Mesenchymal stem cell (in vitro differentiated cells and primary cell): ENCODE data around the gene COL6A1.

Source experiments
- DNase-seq: peaks from one replicate; pipeline ENCODE4 v3.0.0-alpha.2; 2013
- H2AFZ ChIP-seq: one replicate; pipeline ENCODE4 v1.6.1; 2013; ENCODE audit warnings: low read depth, mild to moderate bottlenecking, control low read depth, inconsistent platforms, low read length, moderate library complexity
- H2AK5ac ChIP-seq: 2 replicates; pipeline ENCODE4 v1.6.1; 2013; ENCODE audit warnings: low read length, moderate library complexity, mild to moderate bottlenecking, inconsistent platforms; ENCODE audit not compliant: severe bottlenecking
- H2BK120ac ChIP-seq: one replicate; pipeline ENCODE4 v1.6.1; 2013; ENCODE audit warnings: low read depth, mild to moderate bottlenecking, inconsistent platforms, low read length, moderate library complexity
- H2BK12ac ChIP-seq, 2 experiments: one replicate each; pipeline ENCODE4 v1.6.1; 2013; ENCODE audit warnings: inconsistent platforms in 2 of 2, low read length in 2 of 2, mild to moderate bottlenecking in 2 of 2, moderate library complexity in 2 of 2, control low read depth in 1 of 2
- H2BK15ac ChIP-seq: one replicate; pipeline ENCODE4 v1.6.1; 2013; ENCODE audit warnings: mild to moderate bottlenecking, low read depth, inconsistent platforms; ENCODE audit not compliant: poor library complexity, severe bottlenecking
- H2BK5ac ChIP-seq: 2 replicates; pipeline ENCODE4 v1.6.1; 2013; ENCODE audit warnings: low read depth, mild to moderate bottlenecking, low read length, control low read depth, inconsistent platforms; ENCODE audit not compliant: poor library complexity, severe bottlenecking
- H3K14ac ChIP-seq, 2 experiments: one replicate each; pipeline ENCODE4 v1.6.1; 2013; ENCODE audit warnings: inconsistent platforms in 2 of 2, low read length in 2 of 2, control low read depth in 1 of 2, mild to moderate bottlenecking in 1 of 2, moderate library complexity in 1 of 2
- H3K18ac ChIP-seq, 2 experiments: one replicate each; pipeline ENCODE4 v1.6.1; 2013; ENCODE audit warnings: inconsistent platforms in 2 of 2, low read length in 2 of 2, control low read depth in 1 of 2, low read depth in 1 of 2, mild to moderate bottlenecking in 1 of 2
- H3K23ac ChIP-seq, 2 experiments: one replicate each; pipeline ENCODE4 v1.6.1; 2013; ENCODE audit warnings: inconsistent platforms in 2 of 2, low read length in 2 of 2, mild to moderate bottlenecking in 2 of 2, moderate library complexity in 2 of 2, control low read depth in 1 of 2
- H3K27ac ChIP-seq: 2 replicates; pipeline ENCODE4 v1.5.1; 2013; ENCODE audit warnings: mild to moderate bottlenecking, moderate library complexity, low read length, control low read depth, inconsistent platforms; ENCODE audit not compliant: poor library complexity, severe bottlenecking
- H3K27me3 ChIP-seq, 2 experiments: 2 replicates each; pipeline versions ENCODE4 v1.6.1 to v1.7.0; 2013; ENCODE audit warnings: low read length in 2 of 2, mild to moderate bottlenecking in 2 of 2, moderate library complexity in 2 of 2, control low read depth in 1 of 2, inconsistent platforms in 1 of 2; ENCODE audit not compliant: control insufficient read depth in 1 of 2, insufficient read depth in 1 of 2
- H3K36me3 ChIP-seq, 2 experiments: 2 replicates each; pipeline versions ENCODE4 v1.6.1 to v1.7.0; 2013; ENCODE audit warnings: low read length in 2 of 2, control low read depth in 1 of 2, inconsistent platforms in 1 of 2, low read depth in 1 of 2, mild to moderate bottlenecking in 1 of 2; ENCODE audit not compliant: insufficient read depth in 2 of 2, control insufficient read depth in 1 of 2
- H3K4ac ChIP-seq, 2 experiments: one replicate each; pipeline ENCODE4 v1.6.1; 2013; ENCODE audit warnings: inconsistent platforms in 2 of 2, low read length in 2 of 2, mild to moderate bottlenecking in 2 of 2, moderate library complexity in 2 of 2, control low read depth in 1 of 2, low read depth in 1 of 2
- H3K4me1 ChIP-seq: 2 replicates; pipeline ENCODE4 v1.6.1; 2013; ENCODE audit warnings: low read depth, low read length, control low read depth; ENCODE audit not compliant: control insufficient read depth, insufficient read depth
- H3K4me2 ChIP-seq: 2 replicates; pipeline ENCODE4 v1.6.1; 2013; ENCODE audit warnings: low read length, mild to moderate bottlenecking, inconsistent platforms; ENCODE audit not compliant: poor library complexity, severe bottlenecking
- H3K4me3 ChIP-seq, 2 experiments: 2 replicates each; pipeline versions ENCODE4 v1.5.1 to v1.7.0; 2013; ENCODE audit warnings: low read length in 2 of 2, mild to moderate bottlenecking in 2 of 2, control low read depth in 1 of 2, low read depth in 1 of 2; ENCODE audit not compliant: insufficient read depth in 1 of 2
- H3K79me1 ChIP-seq: replicated peaks from 2 replicates; pipeline ENCODE4 v1.6.1; 2013; ENCODE audit warnings: mild to moderate bottlenecking, control low read depth, low read length, inconsistent platforms; ENCODE audit not compliant: poor library complexity, severe bottlenecking
- H3K9ac ChIP-seq: 2 replicates; pipeline ENCODE4 v1.7.0; 2013; ENCODE audit warnings: mild to moderate bottlenecking, low read length, moderate library complexity
- H3K9me3 ChIP-seq: 2 replicates; pipeline ENCODE4 v1.7.0; 2013; ENCODE audit warnings: mild to moderate bottlenecking, low read length; ENCODE audit not compliant: control insufficient read depth
- H4K8ac ChIP-seq: one replicate; pipeline ENCODE4 v1.6.1; 2013; ENCODE audit warnings: inconsistent platforms, mild to moderate bottlenecking, low read length, moderate library complexity
- H4K91ac ChIP-seq: one replicate; pipeline ENCODE4 v1.6.1; 2013; ENCODE audit warnings: mild to moderate bottlenecking, low read length, inconsistent platforms
- WGBS: methylation state at CpG from one replicate; pipeline ENCODE4 v1.1.7; 2013; ENCODE audit warnings: mixed read lengths; 5-methylcytosine and 5-hydroxymethylcytosine counted together

Gene COL6A1

DNA sequence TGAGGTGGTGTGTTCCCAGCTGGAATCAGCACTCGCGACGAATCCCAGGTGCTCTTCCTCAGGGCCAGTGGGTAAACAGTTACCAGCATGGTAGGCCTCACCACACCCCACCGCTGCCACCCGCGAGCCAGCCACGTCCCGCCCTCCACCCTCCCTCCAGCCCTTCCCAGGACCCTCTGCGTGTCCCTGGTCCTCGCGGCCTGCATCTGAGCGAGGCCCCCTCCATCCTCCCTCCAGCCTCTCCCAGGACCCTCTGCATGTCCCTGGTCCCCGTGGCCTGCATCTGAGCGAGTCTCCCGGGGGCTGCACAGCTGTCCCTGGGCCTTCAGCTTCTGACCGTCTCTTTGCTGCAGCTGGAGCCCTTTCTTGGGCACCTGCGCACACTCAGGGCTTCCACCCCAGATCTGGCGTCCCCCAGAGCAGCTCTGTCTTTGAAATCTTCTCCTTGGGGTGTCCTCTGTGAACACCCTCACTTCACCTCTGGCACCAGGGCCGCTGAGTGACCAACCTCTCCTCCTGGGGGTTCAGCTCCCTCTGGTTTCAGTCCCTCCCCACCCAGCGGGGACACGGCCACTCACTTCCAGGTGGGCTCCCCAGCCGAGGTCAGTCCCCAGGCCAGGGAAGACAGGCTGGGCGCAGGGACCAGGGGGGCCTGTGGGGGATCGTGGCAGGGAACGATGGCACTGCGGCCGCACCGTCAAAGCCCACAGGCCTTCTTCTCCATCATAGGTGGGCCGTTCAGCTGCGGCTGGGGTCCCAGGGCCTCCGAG lies 58.5 kb downstream of the COL6A1 start:
- 94% methylated on average over 31 of the region's 31 CpGs for whole genome bisulfite sequencing
- no peak overlapping the region for H3K27ac ChIP-seq
- H2BK15ac ChIP-seq: peak overlapping the region; percentile 86
- peak overlapping the region in 1 of 2 experiments; percentile 86 for H3K14ac ChIP-seq
- peak overlapping the region; percentile 45 for H2AK5ac ChIP-seq
- H4K91ac ChIP-seq: peak overlapping the region; percentile 48
- H3K27me3 ChIP-seq: no peaks in the 10 kb centered on the region
- peak overlapping the region; percentile 45 for H4K8ac ChIP-seq
- H3K79me1 ChIP-seq: no peaks in the 10 kb centered on the region
- peaks cover 19% of the 10 kb centered on the region for H3K4me1 ChIP-seq
- H2BK5ac ChIP-seq: no peak overlapping the region
- H2BK120ac ChIP-seq: peak overlapping the region; percentile 23
- H2AFZ ChIP-seq: no peak overlapping the region
- H3K4me2 ChIP-seq: no peak overlapping the region
- peak overlapping the region; percentile 51 to 88 for H2BK12ac ChIP-seq
- no peak for DNase-seq
- H3K4ac ChIP-seq: peak overlapping the region in 1 of 2 experiments; percentile 85
- peak overlapping the region; percentile 83 for H3K9ac ChIP-seq
- H3K36me3 ChIP-seq: no peaks in the 10 kb centered on the region
- H3K18ac ChIP-seq: peak overlapping the region; percentile 63 to 86
- no peaks in the 10 kb centered on the region for H3K9me3 ChIP-seq
- peak overlapping the region in 1 of 2 experiments; percentile 32 for H3K23ac ChIP-seq
- H3K4me3 ChIP-seq: no peak overlapping the region

DNA sequence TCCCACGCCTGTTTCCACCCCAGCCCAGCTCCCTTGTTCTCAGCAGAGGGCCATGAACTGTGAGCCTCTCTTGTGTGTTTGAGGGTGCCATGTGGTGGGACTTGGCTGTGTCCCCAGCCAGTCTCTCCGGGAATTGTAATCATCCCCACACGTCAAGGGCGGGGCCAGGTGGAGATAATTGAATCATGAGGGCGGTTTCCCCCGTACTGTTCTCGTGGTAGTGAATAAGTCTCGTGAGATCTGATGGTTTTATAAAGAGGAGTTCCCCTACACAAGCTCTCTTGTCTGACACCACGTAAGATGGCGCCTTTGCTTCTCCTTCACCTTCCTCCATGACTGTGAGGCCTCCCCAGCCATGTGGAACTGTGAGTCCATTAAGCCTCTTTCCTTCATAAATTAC lies 59.1 kb downstream of the COL6A1 start:
- H2BK12ac ChIP-seq: peak overlapping the region; percentile 44 to 93
- 90% methylated on average over 5 of the region's 10 CpGs for WGBS
- no peak overlapping the region for H3K4me2 ChIP-seq

DNA sequence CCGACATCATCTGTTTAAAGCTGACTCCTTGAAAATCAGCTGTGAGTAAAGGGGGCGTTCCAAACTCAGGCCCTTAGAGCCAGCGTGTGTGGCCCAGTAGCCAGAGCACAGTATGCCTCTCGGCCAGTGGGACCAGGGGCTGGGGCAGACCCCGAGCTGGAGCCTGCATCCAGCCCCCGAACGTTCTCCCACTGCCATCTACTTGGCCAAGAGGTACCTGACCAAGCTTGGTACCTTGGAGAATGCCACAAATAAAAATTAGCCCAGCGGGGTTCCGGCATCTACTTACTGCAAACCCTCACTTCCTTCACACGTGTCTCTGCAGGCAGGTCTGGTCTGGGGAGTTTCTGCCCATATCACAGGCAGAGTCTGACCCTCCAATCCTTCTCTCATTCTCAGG lies 59.6 kb downstream of the COL6A1 start:
- DNase-seq: no peak
- Histone ChIP-seq H3K27me3 (no peaks in the 10 kb centered on the region), H3K23ac (no peak overlapping the region), H2AK5ac (peak overlapping the region; percentile 74), H3K18ac (peak overlapping the region in 1 of 2 experiments; percentile 55), H2BK15ac (no peak overlapping the region), H3K79me1 (no peaks in the 10 kb centered on the region), H3K9ac (no peak overlapping the region), H2BK12ac (peak overlapping the region; percentile 93 to 94), H4K91ac (peak overlapping the region; percentile 62), H3K4me3 (no peak overlapping the region), H2BK5ac (no peak overlapping the region), H3K4me2 (no peak overlapping the region), H2BK120ac (no peak overlapping the region), H3K4me1 (peaks cover 19% of the 10 kb centered on the region), H2AFZ (no peak overlapping the region), H3K9me3 (no peaks in the 10 kb centered on the region), H3K27ac (no peak overlapping the region), H3K4ac (no peak overlapping the region), H3K36me3 (no peaks in the 10 kb centered on the region), H4K8ac (no peak overlapping the region), H3K14ac (no peak overlapping the region)
- 83% methylated on average over 10 of the region's 10 CpGs for WGBS

More for the DNA sequence above, 59.1 kb downstream of the COL6A1 start:
- no peak overlapping the region for H3K14ac ChIP-seq
- H2BK15ac ChIP-seq: no peak overlapping the region
- no peak overlapping the region for H3K27ac ChIP-seq
- H3K36me3 ChIP-seq: no peaks in the 10 kb centered on the region
- no peak for DNase-seq
- peak overlapping the region; percentile 48 for H4K91ac ChIP-seq
- H2AFZ ChIP-seq: no peak overlapping the region
- H3K79me1 ChIP-seq: no peaks in the 10 kb centered on the region
- H3K9ac ChIP-seq: no peak overlapping the region
- peak overlapping the region; percentile 1 to 86 for H3K18ac ChIP-seq
- no peaks in the 10 kb centered on the region for H3K27me3 ChIP-seq
- H3K9me3 ChIP-seq: no peaks in the 10 kb centered on the region
- no peak overlapping the region for H2BK5ac ChIP-seq
- no peak overlapping the region for H2AK5ac ChIP-seq
- H4K8ac ChIP-seq: no peak overlapping the region
- peak overlapping the region in 1 of 2 experiments; percentile 85 for H3K4ac ChIP-seq
- H3K4me3 ChIP-seq: no peak overlapping the region
- no peak overlapping the region for H3K23ac ChIP-seq
- no peak overlapping the region for H2BK120ac ChIP-seq
- H3K4me1 ChIP-seq: peaks cover 19% of the 10 kb centered on the region

DNA sequence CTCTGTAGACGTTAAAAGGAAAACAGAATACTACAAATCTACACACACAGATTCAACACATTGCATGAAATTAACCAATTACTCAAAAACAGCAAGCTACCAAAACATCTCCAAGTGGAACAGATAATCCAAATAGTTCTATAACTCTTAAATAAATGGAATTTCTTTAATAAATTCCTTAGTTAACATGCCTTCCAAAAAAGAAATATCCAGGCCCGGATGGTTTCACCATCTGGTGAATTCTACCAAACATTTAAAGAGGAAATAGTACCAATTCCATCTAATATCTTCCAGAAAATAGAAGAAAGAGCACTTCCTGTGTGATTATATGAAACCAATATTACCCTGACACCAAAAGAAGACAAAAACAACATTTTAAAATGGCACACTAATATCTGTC lies 63.6 kb downstream of the COL6A1 start:
- H3K4me1 ChIP-seq: peaks cover 17% of the 10 kb centered on the region
- no peak overlapping the region for H3K23ac ChIP-seq
- no peak overlapping the region for H2BK5ac ChIP-seq
- no peak overlapping the region for H2AFZ ChIP-seq
- H2BK15ac ChIP-seq: no peak overlapping the region
- 93% methylated on average over 2 of the region's 2 CpGs for WGBS
- no peak overlapping the region for H2AK5ac ChIP-seq
- H3K14ac ChIP-seq: no peak overlapping the region
- H3K9ac ChIP-seq: peak overlapping the region; percentile 37
- H3K27ac ChIP-seq: no peak overlapping the region
- H2BK12ac ChIP-seq: no peak overlapping the region
- H2BK120ac ChIP-seq: no peak overlapping the region
- no peak overlapping the region for H3K4me3 ChIP-seq
- no peaks in the 10 kb centered on the region for H3K27me3 ChIP-seq
- H4K91ac ChIP-seq: no peak overlapping the region
- H3K4ac ChIP-seq: no peak overlapping the region
- no peaks in the 10 kb centered on the region for H3K36me3 ChIP-seq
- no peak for DNase-seq
- H4K8ac ChIP-seq: no peak overlapping the region
- no peak overlapping the region for H3K4me2 ChIP-seq
- H3K18ac ChIP-seq: no peak overlapping the region
- no peaks in the 10 kb centered on the region for H3K9me3 ChIP-seq
- H3K79me1 ChIP-seq: no peaks in the 10 kb centered on the region
